Breast epithelium (tissue), 4 donors: Measurements from ENCODE around the gene MANBA. TPM values are rescaled to one million over a fixed set of nuclear protein-coding genes. Genes with fewer than 3 reads are reported as not detected.

Experiments
- DNase-seq, 2 donors: peaks; one replicate each; pipeline ENCODE4 v3.0.0-alpha.2; 2019; ENCODE audit warnings: low spot score in 2 of 2
- H3K27ac ChIP-seq, 2 donors: fragments of 200-600 bp; sonication (generic) in 1 of 2; one replicate each; pipeline ENCODE4 v1.5.1; 2016 to 2019; ENCODE audit warnings: mild to moderate bottlenecking in 1 of 2
- H3K27me3 ChIP-seq, 2 donors: fragments of 200-600 bp; sonication (generic) in 1 of 2; one replicate each; pipeline versions ENCODE4 v1.5.1 to v1.6.0; 2017 to 2019; ENCODE audit warnings: control low read depth in 1 of 2, mild to moderate bottlenecking in 1 of 2
- H3K36me3 ChIP-seq: fragments of 200-600 bp; one replicate; pipeline ENCODE4 v1.5.1; 2019
- H3K4me1 ChIP-seq, 2 donors: fragments of 200-600 bp; sonication (generic); one replicate each; pipeline ENCODE4 v1.5.1; 2016 to 2019; ENCODE audit warnings: control low read depth in 1 of 2
- H3K4me3 ChIP-seq, 3 donors: fragments of 200-600 bp; sonication (generic); 1 replicate in 2 of 3; 2 replicates in 1 of 3; pipeline ENCODE4 v1.5.1; 2016 to 2019; ENCODE audit warnings: mild to moderate bottlenecking in 3 of 3, moderate library complexity in 2 of 3
- H3K9me3 ChIP-seq, 2 donors: fragments of 200-600 bp; sonication (generic) in 1 of 2; one replicate each; pipeline ENCODE4 v1.5.1; 2016 to 2019; ENCODE audit warnings: control low read depth in 1 of 2
- CTCF ChIP-seq, 3 donors: fragments of 450-650 bp; IDR thresholded peaks; one replicate each; pipeline ENCODE4 v1.5.1; 2016 to 2017; ENCODE audit warnings: antibody characterized with exemption in 3 of 3, mild to moderate bottlenecking in 3 of 3, moderate library complexity in 3 of 3
- POLR2A ChIP-seq: fragments of 450-650 bp; IDR thresholded peaks from one replicate; pipeline ENCODE4 v1.6.1; 2016; ENCODE audit warnings: antibody characterized with exemption, mild to moderate bottlenecking, moderate library complexity
- POLR2AphosphoS5 ChIP-seq, 3 donors: sonication (generic); formaldehyde crosslinking; IDR thresholded peaks; one replicate each; pipeline ENCODE4 v1.6.1; 2017; ENCODE audit warnings: antibody characterized with exemption in 3 of 3
- intact Hi-C: fragments of 100-400 bp; cut with DNase I; formaldehyde crosslinking; loops from one replicate; pipeline ENCODE4 v1.15.1; 2023; ENCODE audit warnings: low total_unique reads
- total RNA-seq, 3 donors: library from RNA; depleted of rRNA; stranded (reverse); fragments of >200 nt; gene quantifications; one replicate each; pipeline ENCODE4 v1.1.0, GENCODE V29; 2016

The MANBA gene
- total RNA-seq, 3 donors from 2014 or later = 47.8 to 56.2 (median 49.8) TPM

- Histone ChIP-seq H3K9me3 (no peaks in the 10 kb centered on the region), H3K27ac (no peak overlapping the region), H3K4me3 (no peak overlapping the region), H3K36me3 (peaks cover 10% of the 10 kb centered on the region), H3K27me3 (no peaks in the 10 kb centered on the region), H3K4me1 (no peaks in the 10 kb centered on the region)
- TF ChIP-seq POLR2A (no peak), CTCF (IDR thresholded peaks at IDR 0.05) (no peak), POLR2AphosphoS5 (IDR thresholded peaks at IDR 0.05) (no peak)
- intact Hi-C loops = no loop called here
- no peak for DNase-seq
Observed at GRCh38 chr4:102799816-102800215, 39.0 kb upstream of the MANBA start.

- H3K9me3 ChIP-seq = no peaks in the 10 kb centered on the region
- no peaks in the 10 kb centered on the region for H3K27me3 ChIP-seq
- H3K4me1 ChIP-seq = no peaks in the 10 kb centered on the region
- DNase-seq = no peak
- H3K4me3 ChIP-seq = no peak overlapping the region
- H3K27ac ChIP-seq = no peak overlapping the region
- TF ChIP-seq POLR2AphosphoS5 (IDR thresholded peaks at IDR 0.05) (no peak), CTCF (IDR thresholded peaks at IDR 0.05) (no peak), POLR2A (no peak)
- H3K36me3 ChIP-seq = peaks cover under 1% of the 10 kb centered on the region
- intact Hi-C loops = no loop called here
Observed at GRCh38 chr4:102794999-102795398, 34.2 kb upstream of the MANBA start.

GRCh38 chr4:102792361-102792936 is 31.7 kb upstream of the MANBA start:
- DNase-seq = no peak
- TF ChIP-seq POLR2A (no peak), CTCF (IDR thresholded peaks at IDR 0.05) (no peak), POLR2AphosphoS5 (IDR thresholded peaks at IDR 0.05) (no peak)
- Histone ChIP-seq H3K4me1 (no peaks in the 10 kb centered on the region), H3K9me3 (no peaks in the 10 kb centered on the region), H3K4me3 (no peak overlapping the region), H3K36me3 (no peaks in the 10 kb centered on the region), H3K27me3 (no peaks in the 10 kb centered on the region), H3K27ac (no peak overlapping the region)
- intact Hi-C loops = no loop called here

GRCh38 chr4:102791318-102791835 is 30.6 kb upstream of the MANBA start:
- intact Hi-C loops = no loop called here
- no peak for DNase-seq
- H3K36me3 ChIP-seq = no peaks in the 10 kb centered on the region
- H3K27ac ChIP-seq = no peak overlapping the region
- H3K4me3 ChIP-seq = no peak overlapping the region
- TF ChIP-seq POLR2AphosphoS5 (IDR thresholded peaks at IDR 0.05) = no peak
- TF ChIP-seq POLR2A = no peak
- TF ChIP-seq CTCF (IDR thresholded peaks at IDR 0.05) = no peak
- H3K9me3 ChIP-seq = no peaks in the 10 kb centered on the region
- H3K27me3 ChIP-seq = no peaks in the 10 kb centered on the region
- no peaks in the 10 kb centered on the region for H3K4me1 ChIP-seq

- no peak for DNase-seq
- Histone ChIP-seq H3K36me3 (no peaks in the 10 kb centered on the region), H3K4me1 (no peaks in the 10 kb centered on the region), H3K27me3 (no peaks in the 10 kb centered on the region), H3K4me3 (no peak overlapping the region), H3K9me3 (no peaks in the 10 kb centered on the region), H3K27ac (no peak overlapping the region)
- no peak for TF ChIP-seq POLR2AphosphoS5 (IDR thresholded peaks at IDR 0.05)
- TF ChIP-seq POLR2A = no peak
- TF ChIP-seq CTCF (IDR thresholded peaks at IDR 0.05) = no peak
- intact Hi-C loops = no loop called here
Observed at GRCh38 chr4:102789317-102789717, 28.5 kb upstream of the MANBA start.
